ENCODE data around the gene CWC15.

Gene CWC15

DNA sequence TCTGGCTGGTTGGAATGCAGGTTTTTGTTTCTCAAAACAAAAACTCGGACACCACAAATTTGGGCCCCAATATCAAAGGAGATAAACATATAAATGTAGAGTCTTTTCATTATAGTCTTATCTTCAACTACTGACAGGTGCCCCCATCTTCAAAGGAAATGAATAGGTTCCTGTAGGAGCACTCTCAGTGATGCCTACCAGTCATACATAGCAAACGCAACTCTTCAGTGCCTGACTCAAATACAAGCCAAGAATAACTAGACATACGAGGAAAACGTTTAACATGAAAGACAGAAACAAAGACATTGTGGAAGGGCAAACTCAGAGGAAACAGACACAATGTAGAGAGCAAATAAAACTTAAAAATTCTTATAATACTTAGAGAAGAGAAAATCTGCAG, 14.0 kb upstream of the CWC15 start:
- H3K4me1 ChIP-seq (ENCODE audit: control insufficient read depth, low read depth, low read length): no peaks in the 10 kb centered on the region
- no peaks in the 10 kb centered on the region for H3K36me3 ChIP-seq (ENCODE audit: control insufficient read depth, low read depth, low read length)
- no peak overlapping the region for H3K27ac ChIP-seq (ENCODE audit: low read length)
- H3K9me3 ChIP-seq (ENCODE audit: control insufficient read depth, low read depth, low read length): no peaks in the 10 kb centered on the region
- H3K4me3 ChIP-seq (ENCODE audit: low read length): no peak overlapping the region
- H3K27me3 ChIP-seq (ENCODE audit: control insufficient read depth, insufficient read depth, low read length): no peaks in the 10 kb centered on the region
- no peak overlapping the region for H3K9ac ChIP-seq (ENCODE audit: low read length)

DNA sequence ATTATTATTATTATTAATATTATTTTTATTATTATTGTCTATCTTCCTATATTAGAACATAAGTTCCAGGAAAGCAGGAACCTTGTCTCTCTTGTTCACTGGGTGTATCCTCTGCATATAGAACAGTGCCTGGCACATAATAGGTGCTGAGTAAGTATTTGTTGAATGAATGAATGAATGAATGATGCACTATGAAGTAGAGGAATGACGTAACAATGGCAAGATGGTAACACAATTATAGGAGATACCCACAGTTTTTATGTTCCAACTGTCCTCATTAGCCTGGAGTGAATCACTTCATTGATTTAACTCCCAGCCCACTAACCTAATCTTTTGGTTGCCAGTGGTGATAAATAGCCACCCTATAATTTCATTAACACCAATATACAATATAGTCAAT, 2.2 kb upstream of the CWC15 start:
- Histone ChIP-seq H3K36me3 (ENCODE audit: control insufficient read depth, low read depth, low read length) (peaks cover 10% of the 10 kb centered on the region), H3K9ac (ENCODE audit: low read length) (no peak overlapping the region), H3K4me3 (ENCODE audit: low read length) (no peak overlapping the region), H3K9me3 (ENCODE audit: control insufficient read depth, low read depth, low read length) (no peaks in the 10 kb centered on the region), H3K4me1 (ENCODE audit: control insufficient read depth, low read depth, low read length) (peaks cover 4% of the 10 kb centered on the region), H3K27me3 (ENCODE audit: control insufficient read depth, insufficient read depth, low read length) (no peaks in the 10 kb centered on the region), H3K27ac (ENCODE audit: low read length) (no peak overlapping the region)

DNA sequence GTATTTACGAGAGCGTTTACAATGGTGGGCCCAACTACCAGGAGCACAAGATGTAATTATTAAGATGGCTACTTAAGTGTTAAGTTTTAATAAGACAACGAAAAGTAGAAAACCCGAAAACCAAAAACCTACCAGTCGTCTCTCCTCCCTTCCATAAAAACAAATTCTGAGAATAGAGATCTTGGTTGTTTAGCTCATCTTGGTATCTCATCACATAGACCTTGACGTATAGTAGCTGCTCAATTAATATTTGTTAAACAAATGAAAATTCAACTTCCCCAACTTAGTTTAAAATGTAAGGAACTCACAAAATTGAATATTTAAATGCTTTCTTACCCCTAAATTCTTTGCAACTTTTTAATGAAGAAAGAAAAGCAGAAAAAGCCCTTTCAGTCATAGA, 822 bp upstream of the CWC15 start:
- Histone ChIP-seq H3K9ac (ENCODE audit: low read length) (peak overlapping the region; percentile 90), H3K9me3 (ENCODE audit: control insufficient read depth, low read depth, low read length) (no peaks in the 10 kb centered on the region), H3K36me3 (ENCODE audit: control insufficient read depth, low read depth, low read length) (peaks cover 24% of the 10 kb centered on the region), H3K27ac (ENCODE audit: low read length) (no peak overlapping the region), H3K4me3 (ENCODE audit: low read length) (peak overlapping the region; percentile 99), H3K27me3 (ENCODE audit: control insufficient read depth, insufficient read depth, low read length) (no peaks in the 10 kb centered on the region), H3K4me1 (ENCODE audit: control insufficient read depth, low read depth, low read length) (peaks cover 4% of the 10 kb centered on the region)

DNA sequence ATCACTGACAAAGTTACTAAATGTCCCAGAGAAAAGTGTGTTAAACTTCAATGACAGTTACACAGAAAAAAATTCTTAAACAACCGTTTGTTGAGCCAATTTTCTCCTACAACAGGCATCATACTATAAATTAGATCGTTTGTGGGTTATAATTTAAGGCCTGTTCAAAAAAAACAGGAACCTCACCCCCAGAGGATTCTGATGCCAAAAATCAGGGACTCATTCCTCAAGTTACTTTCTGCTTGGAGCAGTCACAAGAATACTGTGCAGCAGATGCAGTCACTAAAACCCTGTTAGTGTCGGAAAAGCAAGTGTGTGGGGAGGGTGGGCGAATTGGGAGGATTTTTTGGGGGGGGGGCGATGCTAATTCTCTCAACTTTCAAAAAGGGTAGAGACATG, 657 bp downstream of the CWC15 start:
- Histone ChIP-seq H3K9ac (ENCODE audit: low read length) (peak overlapping the region; percentile 90), H3K36me3 (ENCODE audit: control insufficient read depth, low read depth, low read length) (peaks cover 38% of the 10 kb centered on the region), H3K27ac (ENCODE audit: low read length) (no peak overlapping the region), H3K4me1 (ENCODE audit: control insufficient read depth, low read depth, low read length) (peaks cover 4% of the 10 kb centered on the region), H3K27me3 (ENCODE audit: control insufficient read depth, insufficient read depth, low read length) (no peaks in the 10 kb centered on the region), H3K4me3 (ENCODE audit: low read length) (peak overlapping the region; percentile 99), H3K9me3 (ENCODE audit: control insufficient read depth, low read depth, low read length) (no peaks in the 10 kb centered on the region)

DNA sequence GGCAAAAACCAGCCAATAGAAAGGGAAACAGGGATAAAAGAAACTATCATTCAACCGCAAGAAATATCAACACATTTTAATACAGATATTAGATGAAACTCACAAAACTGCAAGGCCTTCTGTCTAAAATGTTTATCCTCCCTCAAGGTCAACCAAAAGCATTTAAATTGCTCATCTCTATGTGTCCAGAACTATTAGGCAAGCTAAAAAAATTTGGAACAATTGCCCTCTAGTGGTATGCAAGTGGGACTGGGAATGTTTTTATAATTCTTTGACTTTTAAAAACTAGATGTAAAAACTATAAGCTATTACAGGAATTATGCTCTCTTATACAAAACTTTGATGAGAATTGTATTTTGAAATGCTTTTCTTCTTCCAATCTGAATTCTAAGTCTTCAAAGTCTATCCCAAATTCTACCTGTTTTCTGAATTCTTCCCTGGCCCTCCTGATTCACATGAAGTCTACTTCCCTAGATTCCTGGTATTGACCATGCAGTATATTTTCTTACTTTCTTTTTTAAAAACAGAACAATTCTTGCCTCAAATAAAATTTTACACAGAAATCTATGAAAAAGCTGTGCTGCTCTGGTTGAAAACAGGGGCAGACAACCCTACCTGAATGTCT, 4.9 kb downstream of the CWC15 start:
- Histone ChIP-seq H3K36me3 (ENCODE audit: control insufficient read depth, low read depth, low read length) (peaks cover 74% of the 10 kb centered on the region), H3K4me1 (ENCODE audit: control insufficient read depth, low read depth, low read length) (peaks cover 4% of the 10 kb centered on the region), H3K9ac (ENCODE audit: low read length) (no peak overlapping the region), H3K4me3 (ENCODE audit: low read length) (no peak overlapping the region), H3K27me3 (ENCODE audit: control insufficient read depth, insufficient read depth, low read length) (no peaks in the 10 kb centered on the region), H3K27ac (ENCODE audit: low read length) (no peak overlapping the region), H3K9me3 (ENCODE audit: control insufficient read depth, low read depth, low read length) (no peaks in the 10 kb centered on the region)

DNA sequence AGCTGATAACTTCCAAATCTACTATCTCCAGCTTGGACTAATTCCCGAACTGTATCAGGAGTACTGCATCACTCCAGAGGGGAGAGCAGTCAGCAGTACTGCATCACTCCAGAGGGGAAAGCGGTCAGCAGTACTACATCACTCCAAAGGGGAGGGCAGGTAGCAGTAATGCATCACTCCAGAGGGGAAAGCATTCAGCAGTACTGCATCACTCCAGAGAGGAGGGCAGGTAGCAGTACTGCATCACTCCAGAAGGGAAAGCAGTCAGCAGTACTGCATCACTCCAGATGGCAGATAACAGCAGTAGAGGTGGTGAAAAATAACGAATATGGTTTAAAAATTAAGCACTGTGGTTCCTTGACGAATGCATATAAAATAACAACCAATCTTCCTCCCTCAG, 8.4 kb downstream of the CWC15 start:
- Histone ChIP-seq H3K27me3 (ENCODE audit: control insufficient read depth, insufficient read depth, low read length) (no peaks in the 10 kb centered on the region), H3K4me1 (ENCODE audit: control insufficient read depth, low read depth, low read length) (no peaks in the 10 kb centered on the region), H3K9me3 (ENCODE audit: control insufficient read depth, low read depth, low read length) (no peaks in the 10 kb centered on the region), H3K36me3 (ENCODE audit: control insufficient read depth, low read depth, low read length) (peaks cover 73% of the 10 kb centered on the region), H3K4me3 (ENCODE audit: low read length) (no peak overlapping the region), H3K9ac (ENCODE audit: low read length) (no peak overlapping the region), H3K27ac (ENCODE audit: low read length) (no peak overlapping the region)

DNA sequence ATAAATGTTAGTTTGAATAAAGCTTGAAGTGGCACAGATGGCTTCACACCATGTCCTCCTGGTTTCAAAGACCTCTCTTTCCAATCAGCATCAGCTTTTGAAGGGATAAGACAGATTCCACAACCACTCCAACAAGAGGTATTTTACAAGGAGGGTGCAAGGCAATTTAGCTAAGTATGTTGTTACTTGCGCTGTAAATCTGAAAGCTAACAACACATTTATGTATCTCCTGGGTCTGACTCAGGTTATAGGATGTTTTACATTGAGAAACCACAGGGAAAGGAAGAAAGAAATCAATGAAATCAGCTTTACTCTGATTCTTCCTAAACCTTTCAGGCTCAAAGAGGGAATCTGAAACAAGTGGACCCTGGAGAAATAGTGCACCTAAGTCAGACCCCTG, 12.1 kb downstream of the CWC15 start:
- Histone ChIP-seq H3K9ac (ENCODE audit: low read length) (no peak overlapping the region), H3K27me3 (ENCODE audit: control insufficient read depth, insufficient read depth, low read length) (no peaks in the 10 kb centered on the region), H3K27ac (ENCODE audit: low read length) (no peak overlapping the region), H3K4me3 (ENCODE audit: low read length) (no peak overlapping the region), H3K36me3 (ENCODE audit: control insufficient read depth, low read depth, low read length) (peaks cover 38% of the 10 kb centered on the region), H3K9me3 (ENCODE audit: control insufficient read depth, low read depth, low read length) (no peaks in the 10 kb centered on the region), H3K4me1 (ENCODE audit: control insufficient read depth, low read depth, low read length) (no peaks in the 10 kb centered on the region)

DNA sequence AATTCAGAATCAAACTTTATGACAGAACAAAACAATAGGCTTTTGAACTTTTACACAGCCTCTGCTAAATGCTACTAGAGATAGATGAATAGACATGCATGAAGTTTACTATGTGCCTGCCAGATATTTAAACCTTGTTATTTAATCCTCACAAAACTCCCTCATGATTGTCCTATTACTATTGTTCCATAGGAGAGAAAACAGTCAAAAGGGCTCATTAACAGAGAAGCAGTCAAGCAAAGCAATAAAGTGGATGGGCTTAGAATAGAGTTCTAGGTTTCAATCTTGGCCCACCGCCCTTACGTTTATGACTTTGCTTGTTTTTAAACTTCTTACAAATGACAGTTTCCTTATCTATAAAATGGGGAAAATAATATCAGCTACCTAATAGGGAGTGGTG, 12.9 kb downstream of the CWC15 start:
- no peaks in the 10 kb centered on the region for H3K4me1 ChIP-seq (ENCODE audit: control insufficient read depth, low read depth, low read length)
- no peak overlapping the region for H3K27ac ChIP-seq (ENCODE audit: low read length)
- H3K4me3 ChIP-seq (ENCODE audit: low read length): no peak overlapping the region
- H3K27me3 ChIP-seq (ENCODE audit: control insufficient read depth, insufficient read depth, low read length): no peaks in the 10 kb centered on the region
- H3K9me3 ChIP-seq (ENCODE audit: control insufficient read depth, low read depth, low read length): no peaks in the 10 kb centered on the region
- H3K36me3 ChIP-seq (ENCODE audit: control insufficient read depth, low read depth, low read length): peaks cover 30% of the 10 kb centered on the region
- no peak overlapping the region for H3K9ac ChIP-seq (ENCODE audit: low read length)

DNA sequence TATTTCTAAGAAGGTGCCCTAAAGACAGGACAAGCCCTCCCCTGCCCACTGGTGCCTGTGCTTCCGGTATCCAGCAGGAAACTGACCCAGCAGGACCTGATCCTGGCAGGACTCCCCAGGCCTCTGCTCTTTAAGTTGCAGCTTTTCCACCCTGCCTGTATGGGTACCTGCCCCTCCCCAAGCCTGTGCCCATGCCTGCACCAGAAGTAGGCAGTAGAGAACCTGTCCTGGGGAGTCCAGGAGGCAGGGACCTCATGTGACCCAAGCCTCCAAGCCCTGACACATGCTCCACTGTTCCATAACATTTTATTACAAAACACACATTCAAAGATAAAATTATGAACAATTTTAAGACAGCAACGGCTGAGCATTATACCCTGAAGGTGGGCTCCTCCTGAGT, 14.2 kb downstream of the CWC15 start:
- no peaks in the 10 kb centered on the region for H3K9me3 ChIP-seq (ENCODE audit: control insufficient read depth, low read depth, low read length)
- no peaks in the 10 kb centered on the region for H3K4me1 ChIP-seq (ENCODE audit: control insufficient read depth, low read depth, low read length)
- no peak overlapping the region for H3K9ac ChIP-seq (ENCODE audit: low read length)
- no peak overlapping the region for H3K4me3 ChIP-seq (ENCODE audit: low read length)
- H3K27ac ChIP-seq (ENCODE audit: low read length): no peak overlapping the region
- no peaks in the 10 kb centered on the region for H3K27me3 ChIP-seq (ENCODE audit: control insufficient read depth, insufficient read depth, low read length)
- H3K36me3 ChIP-seq (ENCODE audit: control insufficient read depth, low read depth, low read length): peaks cover 17% of the 10 kb centered on the region

DNA sequence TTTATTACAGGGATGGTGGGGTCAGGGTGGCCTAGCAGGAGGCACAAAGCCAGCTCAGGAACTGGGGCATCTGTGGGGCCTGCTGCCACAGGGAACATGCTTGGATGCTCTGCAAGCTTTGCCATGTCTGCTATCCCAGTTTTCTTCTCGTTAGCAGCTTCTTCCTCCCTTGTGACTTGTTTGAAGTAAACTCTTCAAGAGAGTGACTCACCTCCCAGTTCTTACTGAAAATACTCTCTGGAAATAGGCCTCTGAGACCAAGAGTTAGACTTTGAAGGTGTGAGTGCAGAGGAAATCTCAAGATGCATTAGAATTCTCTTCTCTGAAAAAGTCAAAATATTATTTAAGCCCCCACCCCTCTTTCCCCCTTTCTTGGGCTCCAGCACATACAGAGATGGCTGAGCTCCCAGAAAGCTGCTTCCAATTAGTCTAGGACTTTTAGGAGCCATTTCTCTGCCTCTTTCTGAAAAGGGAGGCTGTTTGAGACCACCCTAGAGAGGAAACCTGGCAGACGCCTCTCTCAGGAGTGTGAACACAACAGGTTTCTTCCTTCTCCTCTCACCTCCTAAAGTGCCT, 15.1 kb downstream of the CWC15 start:
- Histone ChIP-seq H3K36me3 (ENCODE audit: control insufficient read depth, low read depth, low read length) (peaks cover 12% of the 10 kb centered on the region), H3K4me3 (ENCODE audit: low read length) (no peak overlapping the region), H3K27ac (ENCODE audit: low read length) (no peak overlapping the region), H3K9me3 (ENCODE audit: control insufficient read depth, low read depth, low read length) (no peaks in the 10 kb centered on the region), H3K9ac (ENCODE audit: low read length) (no peak overlapping the region), H3K27me3 (ENCODE audit: control insufficient read depth, insufficient read depth, low read length) (no peaks in the 10 kb centered on the region), H3K4me1 (ENCODE audit: control insufficient read depth, low read depth, low read length) (no peaks in the 10 kb centered on the region)

DNA sequence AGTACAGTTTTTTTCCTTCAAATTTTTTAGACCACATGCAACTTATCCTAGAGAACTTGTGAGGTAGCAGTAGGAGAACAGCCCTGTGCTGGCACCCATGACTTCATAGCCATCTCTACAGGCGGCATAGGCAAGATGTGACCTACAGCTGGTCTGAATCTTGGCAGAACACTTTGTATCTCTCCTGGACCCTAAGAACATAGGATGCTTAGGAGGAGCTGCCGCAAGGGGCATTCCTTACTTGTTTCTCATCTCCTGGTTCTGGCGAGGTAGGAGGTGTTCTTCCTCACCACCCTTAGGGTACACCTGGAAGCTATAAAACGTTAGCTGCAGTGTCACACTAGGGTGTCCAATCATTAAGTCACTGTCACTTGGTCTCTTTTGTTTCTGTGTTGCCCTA, 16.4 kb downstream of the CWC15 start:
- Histone ChIP-seq H3K4me1 (ENCODE audit: control insufficient read depth, low read depth, low read length) (no peaks in the 10 kb centered on the region), H3K4me3 (ENCODE audit: low read length) (no peak overlapping the region), H3K9ac (ENCODE audit: low read length) (no peak overlapping the region), H3K27ac (ENCODE audit: low read length) (no peak overlapping the region), H3K36me3 (ENCODE audit: control insufficient read depth, low read depth, low read length) (no peaks in the 10 kb centered on the region), H3K27me3 (ENCODE audit: control insufficient read depth, insufficient read depth, low read length) (no peaks in the 10 kb centered on the region), H3K9me3 (ENCODE audit: control insufficient read depth, low read depth, low read length) (no peaks in the 10 kb centered on the region)

DNA sequence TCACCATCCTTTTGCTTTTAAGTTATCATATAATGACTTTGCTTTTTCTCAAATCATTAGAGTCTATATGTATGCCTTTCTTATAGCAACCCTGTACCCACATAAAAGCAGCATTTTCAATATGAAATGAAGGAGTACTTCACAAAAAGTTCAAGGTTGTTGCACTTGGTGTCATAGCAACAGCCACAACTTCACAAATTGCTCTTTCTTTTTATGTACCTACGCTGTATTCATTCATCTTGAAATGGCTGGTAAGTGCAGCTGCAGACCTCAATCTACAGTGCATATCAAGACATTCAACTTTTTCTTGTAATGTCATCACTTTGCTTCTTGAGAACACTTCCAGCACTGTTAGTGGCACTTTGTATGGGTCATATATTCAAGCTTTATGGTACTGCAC, 18.6 kb downstream of the CWC15 start:
- H3K27me3 ChIP-seq (ENCODE audit: control insufficient read depth, insufficient read depth, low read length): no peaks in the 10 kb centered on the region

More for the DNA sequence above, 18.6 kb downstream of the CWC15 start:
- no peaks in the 10 kb centered on the region for H3K4me1 ChIP-seq (ENCODE audit: control insufficient read depth, low read depth, low read length)
- no peak overlapping the region for H3K4me3 ChIP-seq (ENCODE audit: low read length)
- H3K27ac ChIP-seq (ENCODE audit: low read length): no peak overlapping the region
- H3K9me3 ChIP-seq (ENCODE audit: control insufficient read depth, low read depth, low read length): no peaks in the 10 kb centered on the region
- no peaks in the 10 kb centered on the region for H3K36me3 ChIP-seq (ENCODE audit: control insufficient read depth, low read depth, low read length)
- no peak overlapping the region for H3K9ac ChIP-seq (ENCODE audit: low read length)
